PFSK-1 (cell line): ENCODE measurements around the gene MS4A3.

ENCODE experiments used
- TAF1 ChIP-seq: IDR thresholded peaks from 2 replicates; pipeline ENCODE4 v1.6.1; 2012; ENCODE audit warnings: low read length, control low read depth, borderline replicate concordance; ENCODE audit not compliant: insufficient read depth
- TF ChIP-seq, protein P1 (sequence below), 2 experiments: IDR thresholded peaks; 2 replicates each; pipeline versions ENCODE4 v1.6.1 to v1.8.0; 2011 to 2012; ENCODE audit warnings: low read depth in 2 of 2, low read length in 2 of 2, control low read depth in 1 of 2, inconsistent platforms in 1 of 2, mild to moderate bottlenecking in 1 of 2, moderate library complexity in 1 of 2; ENCODE audit not compliant: insufficient read depth in 1 of 2

DNA sequence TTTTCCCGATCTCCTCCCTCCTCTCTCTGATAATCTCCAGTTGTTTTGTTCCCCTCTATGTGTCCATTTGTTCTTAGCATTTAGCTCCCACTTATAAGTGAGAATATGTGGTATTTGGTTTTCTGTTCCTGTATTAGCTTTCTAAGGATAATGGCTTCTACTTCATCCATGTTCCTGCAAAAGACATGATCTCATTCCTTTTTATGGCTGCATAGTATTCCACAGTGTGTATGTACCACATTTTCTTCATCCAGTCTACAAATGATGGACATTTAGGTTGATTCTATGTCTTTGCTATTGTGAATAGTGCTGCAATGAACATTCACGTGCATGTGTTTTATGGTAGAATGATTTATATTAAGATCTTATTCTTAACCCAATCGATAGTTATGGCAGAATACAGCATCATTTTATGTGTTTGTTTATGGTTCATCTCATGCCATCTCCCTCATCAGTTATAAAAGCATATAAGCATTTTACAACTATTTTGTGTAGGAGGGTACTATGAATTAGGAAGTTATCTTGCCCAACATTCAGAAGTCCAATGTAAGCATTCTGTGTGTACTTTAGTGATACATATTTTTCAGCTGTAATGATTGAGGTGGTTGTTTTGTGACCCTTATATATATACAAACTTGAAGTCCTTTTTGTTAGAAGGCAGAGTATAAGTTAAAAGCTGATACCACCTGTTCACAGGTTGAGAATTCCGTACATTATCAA, 3.2 kb downstream of the MS4A3 start:
- TF ChIP-seq, protein P1, sequence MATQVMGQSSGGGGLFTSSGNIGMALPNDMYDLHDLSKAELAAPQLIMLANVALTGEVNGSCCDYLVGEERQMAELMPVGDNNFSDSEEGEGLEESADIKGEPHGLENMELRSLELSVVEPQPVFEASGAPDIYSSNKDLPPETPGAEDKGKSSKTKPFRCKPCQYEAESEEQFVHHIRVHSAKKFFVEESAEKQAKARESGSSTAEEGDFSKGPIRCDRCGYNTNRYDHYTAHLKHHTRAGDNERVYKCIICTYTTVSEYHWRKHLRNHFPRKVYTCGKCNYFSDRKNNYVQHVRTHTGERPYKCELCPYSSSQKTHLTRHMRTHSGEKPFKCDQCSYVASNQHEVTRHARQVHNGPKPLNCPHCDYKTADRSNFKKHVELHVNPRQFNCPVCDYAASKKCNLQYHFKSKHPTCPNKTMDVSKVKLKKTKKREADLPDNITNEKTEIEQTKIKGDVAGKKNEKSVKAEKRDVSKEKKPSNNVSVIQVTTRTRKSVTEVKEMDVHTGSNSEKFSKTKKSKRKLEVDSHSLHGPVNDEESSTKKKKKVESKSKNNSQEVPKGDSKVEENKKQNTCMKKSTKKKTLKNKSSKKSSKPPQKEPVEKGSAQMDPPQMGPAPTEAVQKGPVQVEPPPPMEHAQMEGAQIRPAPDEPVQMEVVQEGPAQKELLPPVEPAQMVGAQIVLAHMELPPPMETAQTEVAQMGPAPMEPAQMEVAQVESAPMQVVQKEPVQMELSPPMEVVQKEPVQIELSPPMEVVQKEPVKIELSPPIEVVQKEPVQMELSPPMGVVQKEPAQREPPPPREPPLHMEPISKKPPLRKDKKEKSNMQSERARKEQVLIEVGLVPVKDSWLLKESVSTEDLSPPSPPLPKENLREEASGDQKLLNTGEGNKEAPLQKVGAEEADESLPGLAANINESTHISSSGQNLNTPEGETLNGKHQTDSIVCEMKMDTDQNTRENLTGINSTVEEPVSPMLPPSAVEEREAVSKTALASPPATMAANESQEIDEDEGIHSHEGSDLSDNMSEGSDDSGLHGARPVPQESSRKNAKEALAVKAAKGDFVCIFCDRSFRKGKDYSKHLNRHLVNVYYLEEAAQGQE (IDR thresholded peaks at IDR 0.05; ENCODE audit: insufficient read depth in 1 of 2, low read depth in 2 of 2, low read length in 2 of 2): no peak
- no peak for TF ChIP-seq TAF1
